HG02981 (cell line): ENCODE measurements around the gene PLPPR4.
"Not testable (repeated sequence)": the region's sequence is repeated elsewhere in the genome, so short reads cannot be mapped to it uniquely, and the experiment has no call there.

Source experiments
- ATAC-seq: cut with Tn5 transposase; IDR thresholded peaks from one replicate; pipeline ENCODE4 v1.9.1; 2021; ENCODE audit warnings: mild to moderate bottlenecking, moderate library complexity; ENCODE audit not compliant: unreplicated experiment

The PLPPR4 gene

DNA sequence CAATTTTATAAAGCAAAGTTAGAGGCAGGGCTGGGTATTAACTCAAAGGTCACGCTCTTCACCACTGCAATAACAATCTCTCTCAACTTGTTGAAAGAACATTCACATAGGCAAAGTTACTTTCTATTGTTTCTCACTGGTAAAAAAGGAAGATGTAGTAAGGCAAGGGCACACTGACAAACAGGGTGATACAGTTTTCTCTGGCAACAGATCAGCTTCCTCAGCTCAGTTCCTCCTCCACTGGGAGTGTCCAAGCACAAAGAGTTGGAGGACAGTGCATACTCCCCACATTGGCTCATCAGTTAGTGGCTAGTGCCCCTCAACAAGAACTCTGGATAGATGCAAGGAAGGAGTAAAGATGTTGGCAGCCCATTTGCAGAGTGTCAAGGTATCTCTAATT, 3.7 kb downstream of the PLPPR4 start:
- no peak for ATAC-seq

DNA sequence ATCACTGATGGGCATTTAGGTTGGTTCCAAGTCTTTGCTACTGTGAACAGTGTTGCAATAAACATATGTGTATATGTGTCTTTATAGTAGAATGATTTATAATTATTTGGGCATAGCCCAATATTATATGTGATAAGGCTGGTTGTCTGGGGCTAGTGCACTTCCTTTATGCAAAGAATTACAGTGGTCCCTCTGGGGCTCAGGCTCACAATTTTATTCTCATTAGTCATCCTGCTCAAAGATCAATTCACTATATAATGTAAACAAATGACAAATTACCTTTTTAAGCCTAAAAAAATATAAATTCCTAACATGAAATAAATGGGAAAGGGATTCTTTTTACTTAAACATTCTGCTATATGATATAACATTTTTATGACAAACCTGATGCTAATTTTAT, 5.0 kb downstream of the PLPPR4 start:
- ATAC-seq = no peak

DNA sequence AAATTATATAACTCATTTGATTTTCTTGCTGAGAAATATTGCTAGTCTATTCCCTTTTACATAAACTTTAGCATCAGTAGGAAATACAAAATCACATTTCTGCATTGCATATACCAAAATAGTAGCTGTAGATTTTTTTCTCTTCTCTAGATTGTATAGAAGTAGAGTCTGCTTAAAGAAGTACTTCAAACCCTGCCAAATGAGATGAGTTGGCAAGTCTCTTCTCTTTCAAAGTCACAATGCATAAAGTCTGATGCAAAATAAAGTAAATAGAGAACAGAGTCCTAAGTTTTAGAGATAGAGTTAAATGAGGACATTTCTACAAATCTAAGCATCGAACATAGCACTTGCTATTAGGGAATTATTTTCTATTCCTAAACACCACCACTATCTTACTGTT, 6.4 kb downstream of the PLPPR4 start:
- ATAC-seq = no peak

DNA sequence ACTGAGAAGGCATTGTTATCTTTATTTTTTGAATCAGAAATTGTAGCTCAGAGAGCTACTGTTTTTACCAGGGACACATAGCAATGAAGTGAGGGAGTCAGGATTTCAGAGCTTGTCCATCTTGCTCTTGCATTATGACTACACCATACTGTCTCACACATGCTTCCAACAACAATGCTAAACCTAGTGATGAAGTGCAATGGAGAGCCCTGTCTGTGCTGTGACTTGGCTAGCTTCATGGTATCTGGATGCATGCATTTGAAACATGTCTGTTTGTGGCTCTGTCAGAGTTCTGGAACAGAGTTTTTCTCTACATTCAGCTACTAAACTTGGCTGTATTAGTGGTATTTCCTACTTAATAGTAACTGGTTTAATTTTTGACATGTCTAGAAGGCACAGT, 7.0 kb downstream of the PLPPR4 start:
- ATAC-seq = no peak

DNA sequence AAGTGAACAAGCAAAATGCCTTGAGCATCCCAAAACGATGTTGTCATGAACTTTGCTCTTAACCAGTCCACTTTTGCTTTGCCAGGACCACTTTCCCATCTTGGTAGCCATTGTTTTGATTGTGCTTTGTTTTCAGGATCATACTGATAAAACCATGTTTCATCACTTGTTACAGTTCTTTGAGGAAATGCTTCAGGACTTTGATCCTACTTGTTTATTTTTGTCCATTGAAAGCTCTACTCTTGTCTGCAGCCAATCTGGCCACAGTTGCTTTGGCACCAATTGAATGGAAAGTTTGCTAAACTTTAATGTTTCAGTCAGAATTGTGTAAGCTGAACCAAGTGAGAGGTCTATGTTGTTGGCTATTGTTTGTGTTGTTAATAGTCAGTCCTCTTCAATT, 12.8 kb downstream of the PLPPR4 start:
- no peak for ATAC-seq

DNA sequence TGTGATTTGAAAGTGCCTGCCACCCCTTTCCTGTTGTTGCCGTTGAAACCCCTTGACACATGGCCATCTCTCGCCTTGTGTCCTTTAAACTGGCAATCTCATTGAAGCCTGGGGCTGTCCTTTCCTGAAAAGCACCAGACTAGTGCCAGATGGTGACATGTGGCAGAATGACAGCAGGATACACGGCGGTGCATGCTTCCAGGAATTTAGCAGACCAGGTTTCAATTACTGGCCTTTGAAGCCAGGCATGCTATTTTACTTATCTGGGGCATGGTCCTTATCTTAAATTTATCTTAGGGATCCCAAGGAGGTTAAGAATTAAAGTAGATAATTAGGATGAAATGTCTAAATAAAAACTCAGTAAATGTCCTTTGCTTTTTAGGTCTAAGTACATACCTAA, 15.2 kb downstream of the PLPPR4 start:
- ATAC-seq = no peak

DNA sequence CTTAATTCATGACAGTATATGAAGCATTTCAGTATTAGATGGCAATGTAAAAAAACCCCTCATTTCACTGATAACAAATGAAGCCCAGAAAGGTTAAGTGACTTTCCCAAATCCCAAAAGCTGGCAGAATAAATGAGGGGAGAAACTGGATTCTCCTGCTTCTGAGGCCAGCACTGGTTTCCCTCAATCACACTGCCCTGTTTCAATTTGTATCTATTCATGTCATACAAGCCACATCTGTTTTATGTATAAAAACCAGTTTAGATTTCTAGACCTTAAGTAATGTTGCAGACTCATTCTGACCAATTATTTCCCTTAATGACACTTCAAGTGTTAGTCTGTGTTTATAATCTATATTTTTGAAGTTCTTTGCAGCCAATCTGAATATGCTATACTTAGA, 16.8 kb downstream of the PLPPR4 start:
- no peak for ATAC-seq

DNA sequence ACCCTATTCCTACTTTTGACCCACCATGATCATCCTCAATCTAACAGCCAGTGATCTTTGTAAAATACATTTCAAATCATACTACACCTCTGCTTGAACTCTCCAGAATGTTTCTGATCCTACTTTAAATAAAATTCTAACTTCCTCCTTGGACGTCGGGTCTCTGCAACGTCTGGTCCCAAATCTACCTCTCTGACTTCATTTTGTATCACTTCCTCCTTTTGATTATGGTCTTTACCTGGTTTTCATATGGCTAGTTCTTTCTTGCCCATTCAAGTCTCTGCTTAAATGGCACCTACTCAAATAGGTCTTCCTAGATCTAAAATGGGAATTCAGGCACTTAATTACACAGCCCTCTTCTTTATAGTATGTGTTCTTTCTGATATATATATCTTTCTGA, 18.2 kb downstream of the PLPPR4 start:
- ATAC-seq = no peak

DNA sequence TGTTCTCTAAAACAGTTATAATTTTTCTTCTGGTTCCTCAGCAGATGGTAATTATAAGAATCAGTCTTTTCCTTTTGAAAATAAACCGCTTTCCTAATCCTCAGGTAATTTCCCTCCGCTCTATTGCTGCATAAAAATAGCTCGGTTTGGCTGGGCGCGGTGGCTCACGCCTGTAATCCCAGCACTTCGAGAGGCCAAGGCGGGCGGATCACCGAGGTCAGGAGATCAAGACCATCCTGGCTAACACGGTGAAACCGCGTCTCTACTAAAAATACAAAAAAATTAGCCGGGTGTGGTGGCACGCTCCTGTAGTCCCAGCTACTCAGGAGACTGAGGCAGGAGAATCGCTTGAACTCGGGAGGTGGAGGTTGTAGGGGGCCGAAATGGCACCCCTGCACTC, 19.2 kb downstream of the PLPPR4 start:
- ATAC-seq = not testable (repeated sequence)

DNA sequence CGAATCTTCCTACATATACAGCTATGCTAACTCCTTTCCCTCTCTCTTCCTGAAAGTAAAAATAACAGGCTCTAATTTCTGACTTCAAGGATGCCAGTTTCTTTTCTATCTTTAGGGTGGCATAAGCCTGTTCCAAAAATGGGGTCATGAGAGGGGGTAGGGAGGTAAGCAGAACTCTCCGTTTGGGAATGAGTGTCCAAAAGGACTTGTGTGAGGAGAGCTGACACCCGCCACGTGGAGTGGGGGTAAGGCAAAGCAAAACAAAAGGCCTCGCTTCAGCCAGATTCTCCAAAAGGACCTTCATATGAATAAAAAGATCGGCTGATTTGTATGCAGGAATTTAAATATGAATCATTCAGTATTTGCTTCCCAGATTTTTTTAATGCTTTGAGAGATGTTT, 28.6 kb downstream of the PLPPR4 start:
- no peak for ATAC-seq

DNA sequence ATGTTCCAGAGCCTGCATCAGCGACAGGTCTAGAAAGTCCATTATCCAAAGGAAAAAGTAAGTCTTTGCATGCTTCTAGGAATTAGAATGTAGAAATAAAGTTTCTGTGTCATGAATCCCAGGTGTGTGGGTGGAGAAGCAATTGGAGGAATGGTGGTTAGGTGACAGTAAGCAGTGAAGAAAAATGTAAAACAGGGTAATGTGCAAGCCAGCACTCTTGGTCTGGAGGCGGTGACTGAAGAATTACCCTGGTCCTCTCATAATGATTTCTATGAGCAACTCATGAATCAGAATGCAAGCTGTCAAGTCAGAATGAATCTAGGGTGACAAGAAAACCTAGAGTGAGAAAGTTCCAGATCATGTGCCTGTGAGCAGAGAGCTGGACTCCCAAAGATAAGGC, 33.6 kb downstream of the PLPPR4 start:
- ATAC-seq = no peak

DNA sequence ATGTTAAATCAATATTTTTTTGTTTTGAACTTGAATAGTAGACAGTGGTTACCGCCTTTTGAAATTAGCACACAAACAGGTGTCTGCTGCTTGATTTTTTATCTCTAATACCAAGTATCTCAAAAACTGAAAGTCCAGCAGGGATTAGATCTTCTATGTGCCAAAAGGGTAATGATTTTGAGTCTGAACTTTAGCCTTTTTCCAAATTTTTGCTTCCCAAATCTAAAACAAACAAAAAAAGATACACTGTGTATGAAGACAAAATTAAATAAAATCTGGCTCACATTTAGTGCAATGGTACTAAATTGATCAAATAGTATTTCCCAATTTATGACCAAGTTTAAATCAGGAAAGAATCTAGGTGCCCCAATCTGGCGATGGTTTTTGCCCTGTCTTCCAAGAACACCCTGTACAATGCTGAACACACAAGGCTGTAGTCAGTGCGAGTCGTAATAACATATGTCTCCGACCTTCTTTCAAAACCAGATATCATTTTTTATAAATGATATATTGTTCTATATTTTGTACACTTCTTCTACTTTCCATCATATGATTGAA, 40.5 kb downstream of the PLPPR4 start:
- no peak for ATAC-seq

DNA sequence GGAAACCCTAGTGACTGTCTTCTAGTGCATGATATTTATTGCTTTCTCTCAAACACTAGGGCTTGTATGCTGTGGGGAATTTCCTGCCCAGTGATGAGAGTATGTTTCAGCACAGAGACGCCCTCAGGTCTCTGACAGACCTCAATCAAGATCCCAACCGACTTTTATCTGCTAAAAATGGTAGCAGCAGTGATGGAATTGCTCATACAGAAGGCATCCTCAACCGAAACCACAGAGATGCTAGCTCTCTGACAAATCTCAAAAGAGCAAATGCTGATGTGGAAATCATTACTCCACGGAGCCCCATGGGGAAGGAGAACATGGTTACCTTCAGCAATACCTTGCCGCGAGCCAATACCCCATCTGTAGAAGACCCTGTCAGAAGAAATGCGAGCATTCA, 41.3 kb downstream of the PLPPR4 start:
- ATAC-seq = no peak

DNA sequence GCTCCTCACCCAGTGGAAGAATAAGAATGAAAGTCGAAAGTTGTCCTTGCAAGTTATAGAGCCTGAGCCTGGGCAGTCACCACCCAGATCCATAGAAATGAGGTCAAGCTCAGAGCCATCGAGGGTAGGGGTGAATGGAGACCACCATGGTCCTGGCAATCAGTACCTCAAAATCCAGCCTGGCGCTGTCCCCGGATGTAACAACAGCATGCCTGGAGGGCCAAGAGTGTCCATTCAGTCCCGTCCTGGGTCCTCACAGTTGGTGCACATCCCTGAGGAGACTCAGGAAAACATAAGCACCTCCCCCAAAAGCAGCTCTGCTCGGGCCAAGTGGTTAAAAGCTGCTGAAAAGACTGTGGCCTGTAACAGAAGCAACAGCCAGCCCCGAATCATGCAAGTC, 41.8 kb downstream of the PLPPR4 start:
- no peak for ATAC-seq

DNA sequence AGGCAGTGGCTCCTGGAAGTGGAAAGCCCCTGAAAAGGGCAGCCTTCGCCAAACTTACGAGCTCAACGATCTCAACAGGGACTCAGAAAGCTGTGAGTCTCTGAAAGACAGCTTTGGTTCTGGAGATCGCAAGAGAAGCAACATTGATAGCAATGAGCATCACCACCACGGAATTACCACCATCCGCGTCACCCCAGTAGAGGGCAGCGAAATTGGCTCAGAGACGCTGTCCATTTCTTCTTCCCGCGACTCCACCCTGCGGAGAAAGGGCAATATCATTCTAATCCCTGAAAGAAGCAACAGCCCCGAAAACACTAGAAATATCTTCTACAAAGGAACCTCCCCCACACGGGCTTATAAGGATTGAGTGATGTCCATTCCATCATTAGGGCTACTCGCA, 42.4 kb downstream of the PLPPR4 start:
- no peak for ATAC-seq

DNA sequence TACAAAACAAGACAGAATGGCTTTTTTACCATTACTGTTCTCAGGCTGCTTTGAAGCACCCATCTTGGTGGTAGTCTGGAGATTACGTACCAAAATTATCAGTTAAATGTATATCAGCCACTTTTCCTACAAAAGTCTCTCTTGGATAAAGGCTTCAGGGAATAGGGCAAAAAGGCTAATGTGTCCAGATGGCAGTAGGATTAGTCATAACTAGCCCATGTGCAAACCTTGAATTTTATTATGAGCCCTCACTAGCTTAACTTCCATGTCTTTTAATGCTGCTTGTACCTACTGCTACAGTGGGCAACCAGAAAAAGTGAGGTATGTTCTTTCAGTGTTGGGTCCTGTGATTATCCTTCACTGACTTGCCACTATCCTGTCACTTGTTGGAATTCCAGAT, 51.0 kb downstream of the PLPPR4 start:
- ATAC-seq = no peak

DNA sequence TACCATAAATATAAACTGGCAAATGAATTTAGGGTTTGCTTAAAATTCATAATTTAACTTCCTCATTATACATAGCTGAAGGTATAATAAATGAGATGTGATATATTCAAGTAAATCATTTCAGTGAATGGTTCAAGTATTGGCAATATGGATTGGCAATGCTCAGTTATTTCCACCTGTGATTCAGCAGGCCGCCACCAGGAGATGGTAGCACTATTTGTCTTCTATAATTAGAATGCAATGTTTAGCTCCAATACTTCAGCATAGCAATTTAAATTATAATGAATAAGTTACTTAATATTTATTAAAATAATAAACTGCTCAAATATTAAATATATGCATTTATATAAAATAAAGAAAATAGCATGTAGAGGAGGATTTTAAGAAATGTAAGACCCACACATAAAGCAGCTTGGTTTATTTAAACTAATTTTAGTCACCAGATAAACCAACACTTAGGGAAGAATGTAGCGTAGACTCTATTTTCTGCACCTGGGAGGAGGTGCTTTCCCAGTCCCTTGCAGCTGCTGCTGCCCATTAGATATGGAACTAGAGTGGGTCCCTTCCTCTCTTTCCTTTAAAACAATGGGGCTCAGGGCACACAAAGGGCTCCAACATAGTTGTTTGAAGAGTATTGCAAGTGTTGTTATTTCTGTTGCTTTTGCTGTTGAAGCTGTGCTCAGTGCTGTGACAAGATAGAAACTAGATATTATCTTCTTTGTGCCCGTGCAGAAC, 62.1 kb downstream of the PLPPR4 start:
- ATAC-seq = no peak

DNA sequence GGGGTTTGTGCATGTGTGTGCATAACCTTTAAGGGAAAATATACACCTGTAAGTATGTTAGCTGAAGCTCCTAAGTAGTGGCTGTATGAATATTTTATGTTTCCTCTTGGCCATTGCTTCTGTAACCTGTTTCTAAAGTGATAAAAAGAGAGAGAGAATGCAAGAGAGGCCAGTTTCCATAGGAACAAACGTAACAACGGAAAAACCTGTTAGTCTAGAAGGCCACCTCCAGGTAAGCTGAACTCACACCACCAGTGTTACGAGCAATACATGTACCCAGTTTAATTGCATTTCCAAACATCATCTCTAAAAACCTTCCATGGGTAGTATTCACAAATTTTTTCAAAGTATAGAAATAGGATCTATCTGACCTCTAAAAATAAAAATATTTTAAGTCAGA, 63.1 kb downstream of the PLPPR4 start:
- no peak for ATAC-seq

DNA sequence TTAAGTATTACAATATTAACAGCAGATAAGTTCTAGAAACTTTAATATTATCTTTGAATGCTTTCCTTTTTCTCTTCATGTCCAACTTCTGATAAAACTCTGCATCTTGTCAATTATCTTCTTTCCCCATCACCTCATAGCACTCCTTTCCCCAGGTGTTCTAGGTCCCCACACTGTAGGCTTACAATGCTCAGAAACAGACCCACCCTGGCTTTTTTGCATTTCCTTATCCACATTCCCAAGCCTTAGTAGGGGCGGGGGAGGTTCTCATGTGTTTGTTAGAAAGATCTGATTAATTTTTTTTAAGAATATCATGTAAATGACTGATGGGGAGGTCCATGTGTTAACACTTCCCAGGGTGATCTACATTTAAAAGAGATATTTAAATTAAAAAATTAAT, 63.9 kb downstream of the PLPPR4 start:
- no peak for ATAC-seq

DNA sequence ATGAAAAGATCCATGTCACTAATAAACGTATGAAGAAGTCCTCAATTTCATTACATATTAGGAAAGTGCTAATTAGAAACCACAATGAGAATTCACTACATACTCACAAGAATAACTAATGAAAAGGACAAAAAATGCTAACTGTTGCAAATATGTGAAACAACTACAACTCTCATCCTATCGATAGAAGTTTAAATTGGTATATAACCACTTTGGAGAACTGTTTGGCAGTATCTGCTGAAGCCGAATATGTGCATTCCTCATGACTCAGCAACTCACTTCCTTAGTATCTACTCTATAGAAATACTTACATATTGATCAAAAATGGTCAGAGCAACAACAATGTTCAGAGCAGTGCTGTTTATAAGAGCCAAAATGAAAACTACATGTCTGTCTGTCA, 66.8 kb downstream of the PLPPR4 start:
- no peak for ATAC-seq

DNA sequence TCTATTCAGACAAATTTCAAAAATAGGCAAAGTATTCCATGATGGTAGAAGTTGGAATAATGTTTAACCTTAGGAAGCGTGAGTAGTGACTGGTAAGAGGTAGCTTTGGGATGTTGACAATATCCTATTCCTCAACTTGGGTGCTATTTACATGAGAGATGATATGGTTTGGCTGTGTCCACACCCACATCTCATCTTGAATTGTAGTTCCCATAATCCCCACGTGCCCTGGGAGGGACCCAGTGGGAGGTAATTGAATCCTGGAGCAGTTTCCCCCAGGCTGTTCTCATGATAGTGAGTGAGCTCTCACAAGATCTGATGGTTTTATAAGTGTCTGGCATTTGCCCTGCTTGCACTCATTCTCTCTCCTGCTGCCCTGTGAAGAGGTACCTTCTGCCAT, 67.3 kb downstream of the PLPPR4 start:
- no peak for ATAC-seq

DNA sequence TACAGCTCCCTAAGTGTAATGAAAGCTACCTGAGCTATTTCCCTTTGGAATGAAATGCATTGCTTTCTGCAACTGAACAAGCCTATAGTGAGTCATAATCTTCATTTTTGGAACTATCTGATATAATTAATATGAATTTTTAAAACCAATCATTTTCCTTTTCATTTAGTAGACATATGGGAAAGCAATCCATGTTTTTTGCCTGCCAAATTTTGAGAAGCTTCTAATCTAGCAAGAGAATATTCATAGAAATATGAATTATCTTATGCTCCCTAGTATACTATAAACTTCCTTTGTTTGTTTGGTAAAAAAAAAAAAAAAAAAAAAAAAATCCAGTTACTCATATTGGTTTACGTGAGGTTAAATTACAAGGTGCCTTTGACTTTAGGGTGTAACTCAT, 68.3 kb downstream of the PLPPR4 start:
- no peak for ATAC-seq

DNA sequence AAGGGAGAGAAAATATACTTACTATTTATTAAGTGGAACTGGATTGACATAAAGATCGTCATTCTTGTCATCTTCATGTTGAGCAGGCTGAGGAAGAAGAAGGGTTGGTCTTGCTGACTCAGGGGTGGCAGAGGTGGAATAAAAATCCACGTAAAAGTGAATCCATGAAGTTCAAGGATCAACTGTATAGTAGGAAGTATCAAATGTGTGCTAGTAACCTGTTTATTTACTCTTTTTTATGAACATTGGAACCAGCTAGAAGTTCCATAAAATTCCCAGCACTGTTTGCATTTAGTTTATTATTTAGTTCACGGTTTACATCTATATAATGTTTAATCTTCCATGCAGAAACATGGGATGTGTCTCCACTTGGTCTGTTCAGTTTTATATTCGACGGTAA, 70.7 kb downstream of the PLPPR4 start:
- ATAC-seq = no peak
